ENCODE results near the gene CGRRF1. TPM values are rescaled to one million over a fixed set of nuclear protein-coding genes. Genes with fewer than 3 reads are reported as not detected.

The CGRRF1 gene, protein sequence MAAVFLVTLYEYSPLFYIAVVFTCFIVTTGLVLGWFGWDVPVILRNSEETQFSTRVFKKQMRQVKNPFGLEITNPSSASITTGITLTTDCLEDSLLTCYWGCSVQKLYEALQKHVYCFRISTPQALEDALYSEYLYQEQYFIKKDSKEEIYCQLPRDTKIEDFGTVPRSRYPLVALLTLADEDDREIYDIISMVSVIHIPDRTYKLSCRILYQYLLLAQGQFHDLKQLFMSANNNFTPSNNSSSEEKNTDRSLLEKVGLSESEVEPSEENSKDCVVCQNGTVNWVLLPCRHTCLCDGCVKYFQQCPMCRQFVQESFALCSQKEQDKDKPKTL
- total RNA-seq: 13.7 and 20.8 TPM in 2 replicates
- polyA plus RNA-seq (2012): 12.0 TPM

- peak; percentile 99 for DNase-seq (ENCODE audit: low read depth)
Measured at GRCh38 chr14:54509546-54510501, at the start of gene CGRRF1. CGRRF1 (plus strand) TSS chr14:54509906; CDS start chr14:54509960, 54 bp downstream.

GRCh38 chr14:54462048-54462447 is 47.7 kb upstream of the CGRRF1 start:
- DNase-seq (ENCODE audit: low read depth): no peak

GRCh38 chr14:54465654-54466053 is 44.1 kb upstream of the CGRRF1 start:
- no peak for DNase-seq (ENCODE audit: low read depth)

GRCh38 chr14:54467280-54467679 is 42.4 kb upstream of the CGRRF1 start:
- DNase-seq (ENCODE audit: low read depth): no peak

DNA sequence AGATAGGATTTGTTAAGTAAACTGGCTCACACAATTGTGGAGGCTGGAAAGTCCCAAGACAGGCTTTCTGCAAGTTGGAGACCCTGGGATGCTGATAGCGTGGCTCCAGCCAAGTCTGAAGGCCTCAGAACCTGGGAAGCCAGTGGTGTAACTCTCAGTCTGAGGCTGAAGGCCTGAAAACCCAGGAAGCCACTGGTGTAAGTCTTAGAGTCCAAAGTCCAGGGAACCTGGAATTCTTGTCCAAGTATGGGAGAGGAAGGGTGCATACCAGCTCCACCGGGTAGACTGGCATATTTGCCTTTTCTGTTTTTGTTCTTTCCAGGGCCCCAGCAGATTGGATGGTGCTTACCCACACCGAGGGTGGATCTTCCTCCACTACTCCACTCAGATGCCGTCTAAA is 39.0 kb upstream of the CGRRF1 start:
- no peak for DNase-seq (ENCODE audit: low read depth)

GRCh38 chr14:54471641-54472040 is 38.1 kb upstream of the CGRRF1 start:
- DNase-seq (ENCODE audit: low read depth): no peak

DNA sequence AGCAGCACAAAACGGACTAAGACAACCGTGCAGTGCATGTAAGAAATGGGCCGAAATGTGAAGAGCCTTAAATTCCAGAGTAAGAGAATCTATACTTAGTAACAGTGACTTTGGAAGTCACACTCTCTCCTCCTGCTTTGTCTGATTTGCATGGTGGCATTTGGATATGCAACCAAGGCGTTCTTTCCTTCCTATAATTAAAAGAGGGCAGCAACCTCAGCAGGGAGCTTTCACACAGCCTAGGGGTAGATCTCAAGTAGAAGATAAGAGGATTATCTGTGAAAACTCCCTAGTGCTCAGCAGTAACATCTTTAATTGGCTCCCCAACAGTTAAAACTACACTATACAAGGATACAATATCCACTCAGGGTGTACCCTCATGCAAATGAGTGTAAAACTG is 37.4 kb upstream of the CGRRF1 start:
- DNase-seq (ENCODE audit: low read depth): no peak

DNA sequence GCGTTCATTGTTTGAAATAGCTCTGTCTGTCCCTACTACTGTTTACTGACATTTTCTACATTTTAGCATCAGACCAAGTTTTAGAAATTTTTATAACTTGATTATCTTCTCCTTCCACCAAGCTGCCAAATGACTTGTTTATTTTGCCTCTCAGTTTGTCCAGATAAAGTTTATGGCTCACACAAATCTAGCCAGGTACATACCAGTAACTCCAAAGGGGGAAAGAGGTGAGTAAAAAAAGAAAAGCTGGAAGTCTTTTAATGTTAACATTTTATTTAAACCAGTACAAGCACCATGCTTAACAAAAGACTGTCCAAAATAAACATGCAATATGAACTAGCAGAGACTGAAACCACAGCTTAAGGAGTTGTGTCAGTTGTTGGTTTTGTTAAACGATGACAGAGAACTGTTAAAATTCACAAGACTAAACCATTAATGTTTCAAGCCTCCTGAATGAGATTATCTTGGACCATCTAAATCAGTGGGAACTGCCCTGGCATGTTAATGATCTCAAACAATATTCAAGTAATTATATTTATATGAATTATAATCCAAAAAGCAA is 35.4 kb upstream of the CGRRF1 start:
- DNase-seq (ENCODE audit: low read depth): peak; percentile 38

GRCh38 chr14:54475187-54475899 is 34.4 kb upstream of the CGRRF1 start:
- DNase-seq (ENCODE audit: low read depth): no peak

GRCh38 chr14:54475911-54476310 is 33.8 kb upstream of the CGRRF1 start:
- no peak for DNase-seq (ENCODE audit: low read depth)

DNA sequence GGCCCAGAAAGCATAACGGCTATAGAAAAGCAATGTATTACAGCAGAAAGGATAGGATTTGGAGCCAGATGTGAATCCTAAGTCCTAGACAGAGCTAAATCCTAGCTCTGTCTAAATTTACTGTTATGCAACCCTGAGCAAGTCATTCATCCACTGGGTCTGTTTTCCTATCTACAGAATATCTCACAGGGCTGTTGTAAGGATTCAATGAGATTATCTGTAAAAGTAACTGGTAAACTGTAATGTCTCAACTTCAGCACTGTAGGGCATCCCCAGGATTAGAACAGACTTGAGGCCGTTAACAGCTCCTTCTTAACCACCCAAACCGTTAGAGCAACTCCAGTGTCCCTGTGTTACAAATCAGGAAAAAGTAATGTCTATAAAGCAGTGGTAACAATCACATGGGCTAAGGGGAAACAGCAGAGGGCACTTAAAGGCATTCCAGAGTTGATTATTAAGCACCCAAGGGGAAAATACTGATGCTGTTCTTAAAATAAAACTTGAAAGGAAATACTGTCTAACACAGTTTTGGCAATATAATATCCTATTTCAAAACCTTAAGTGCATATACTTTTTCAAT is 31.0 kb upstream of the CGRRF1 start:
- DNase-seq (ENCODE audit: low read depth): no peak

GRCh38 chr14:54480830-54481562 is 28.7 kb upstream of the CGRRF1 start:
- DNase-seq (ENCODE audit: low read depth): no peak

- no peak for DNase-seq (ENCODE audit: low read depth)
Measured at GRCh38 chr14:54481695-54482094, 28.0 kb upstream of the CGRRF1 start.

DNA sequence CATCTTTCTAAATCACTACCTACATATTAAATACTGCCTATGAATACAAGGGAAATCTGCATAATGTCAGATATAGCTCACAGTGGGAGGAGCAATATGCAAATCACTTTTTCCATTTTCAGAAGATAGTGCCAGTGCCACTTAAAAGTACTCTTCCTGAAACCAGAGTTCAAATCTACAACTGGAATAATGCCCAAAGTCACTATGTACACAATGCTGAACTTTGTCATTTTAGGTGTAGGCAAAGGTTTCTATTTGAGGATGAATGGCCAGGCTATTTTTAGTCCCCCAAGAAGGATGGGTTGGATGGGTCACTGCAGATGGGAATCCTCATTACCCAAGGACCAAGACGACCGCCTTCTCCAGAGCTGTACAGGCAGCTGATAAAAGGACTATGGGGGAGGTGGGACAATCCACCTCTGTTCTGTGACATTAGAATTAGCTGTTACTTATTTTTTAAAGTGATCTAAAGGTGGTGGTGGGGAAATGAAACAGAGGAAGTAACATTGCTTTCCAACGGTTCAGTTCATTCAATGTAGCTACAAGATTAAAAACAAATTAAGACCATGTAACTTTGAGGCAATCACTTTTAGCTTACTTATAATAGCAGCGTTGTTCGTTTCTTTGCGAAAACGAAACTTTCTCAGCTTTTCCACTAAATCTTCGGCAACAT is 26.5 kb upstream of the CGRRF1 start:
- no peak for DNase-seq (ENCODE audit: low read depth)

- no peak for DNase-seq (ENCODE audit: low read depth)
Measured at GRCh38 chr14:54483846-54484245, 25.9 kb upstream of the CGRRF1 start.

GRCh38 chr14:54486685-54487084 is 23.0 kb upstream of the CGRRF1 start:
- no peak for DNase-seq (ENCODE audit: low read depth)

DNA sequence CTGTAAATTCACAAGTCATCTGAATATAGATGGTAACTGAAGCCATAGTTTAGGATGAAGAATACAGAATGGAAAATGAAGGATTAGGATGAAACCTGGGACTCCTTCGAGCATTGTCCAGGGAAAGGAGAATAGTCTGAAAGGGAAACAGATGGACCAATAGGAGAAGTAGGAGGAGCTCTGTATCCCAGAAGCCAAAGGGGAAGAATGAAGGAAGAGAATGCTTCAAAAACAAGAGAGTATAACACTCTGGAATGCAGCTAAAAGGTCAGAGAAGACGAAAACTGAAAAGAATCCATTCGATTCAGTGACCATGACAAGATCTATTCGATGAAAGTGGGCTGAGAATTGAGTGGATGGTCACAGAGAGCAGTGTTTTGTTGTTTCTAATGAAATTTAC is 21.9 kb upstream of the CGRRF1 start:
- peak; percentile 41 for DNase-seq (ENCODE audit: low read depth)

- no peak for DNase-seq (ENCODE audit: low read depth)
Measured at GRCh38 chr14:54488318-54488645, 21.4 kb upstream of the CGRRF1 start.

- DNase-seq (ENCODE audit: low read depth): peak; percentile 94
Measured at GRCh38 chr14:54488646-54489317, 20.9 kb upstream of the CGRRF1 start, which contains the start of gene GMFB. GMFB (minus strand) TSS chr14:54488980; CDS start chr14:54488927, 53 bp downstream.

All from myocyte (in vitro differentiated cells).